Neural cell (in vitro differentiated cells): ENCODE measurements around the gene LAMA5. TPM values are rescaled to one million over a fixed set of nuclear protein-coding genes. Genes with fewer than 3 reads are reported as not detected.

ENCODE experiments used
- H2AFZ ChIP-seq: fragments of 200-600, 300-800 bp; sonication (generic), shearing (Covaris generic); 2 replicates; pipeline ENCODE4 v1.6.0; 2014; ENCODE audit warnings: low read depth, mild to moderate bottlenecking, antibody characterized with exemption, low read length, moderate library complexity
- H3F3A ChIP-seq: fragments of 200-600 bp; shearing (Covaris generic); 2 replicates; pipeline ENCODE4 v1.6.1; 2016; ENCODE audit warnings: mild to moderate bottlenecking, moderate library complexity, mixed read lengths, antibody characterized with exemption, low read length; ENCODE audit not compliant: insufficient read depth, poor library complexity, severe bottlenecking
- H3K27ac ChIP-seq: fragments of 200-600, 300-800 bp; sonication (generic), shearing (Covaris generic); 2 replicates; pipeline ENCODE4 v1.5.1; 2014; ENCODE audit warnings: mild to moderate bottlenecking, low read length, moderate library complexity
- H3K27me3 ChIP-seq: fragments of 300-800, 200-600 bp; sonication (generic), shearing (Covaris generic); 2 replicates; pipeline ENCODE4 v1.6.0; 2014; ENCODE audit warnings: mild to moderate bottlenecking, low read depth, low read length, moderate library complexity; ENCODE audit not compliant: insufficient read depth
- H3K36me3 ChIP-seq: fragments of 300-800, 200-600 bp; sonication (generic), shearing (Covaris generic); 2 replicates; pipeline ENCODE4 v1.5.1; 2014; ENCODE audit warnings: mild to moderate bottlenecking, antibody characterized with exemption, low read length, moderate library complexity; ENCODE audit not compliant: insufficient read depth
- H3K4me2 ChIP-seq: fragments of 300-800, 200-600 bp; sonication (generic), shearing (Covaris generic); 2 replicates; pipeline ENCODE4 v1.6.0; 2014; ENCODE audit warnings: mild to moderate bottlenecking, low read length
- H3K4me3 ChIP-seq: fragments of 300-800, 200-600 bp; sonication (generic), shearing (Covaris generic); 2 replicates; pipeline ENCODE4 v1.5.1; 2014; ENCODE audit warnings: mild to moderate bottlenecking, low read length, moderate library complexity
- H3K79me2 ChIP-seq: fragments of 200-600 bp; shearing (Covaris generic); replicated peaks from 2 replicates; pipeline ENCODE4 v1.6.0; 2014; ENCODE audit warnings: mild to moderate bottlenecking, low read length, moderate library complexity; ENCODE audit not compliant: insufficient read depth
- H3K9ac ChIP-seq: fragments of 300-800, 200-600 bp; sonication (generic), shearing (Covaris generic); 2 replicates; pipeline ENCODE4 v1.6.1; 2016; ENCODE audit warnings: mild to moderate bottlenecking, low read length, mixed read lengths
- H3K9me2 ChIP-seq: fragments of 200-600 bp; shearing (Covaris generic); 2 replicates; pipeline ENCODE4 v1.6.1; 2016; ENCODE audit warnings: mild to moderate bottlenecking, low read length, mixed read lengths; ENCODE audit not compliant: insufficient read depth
- H3K9me3 ChIP-seq: fragments of 200-600, 300-800 bp; sonication (generic), shearing (Covaris generic); 2 replicates; pipeline ENCODE4 v1.6.1; 2016; ENCODE audit warnings: mild to moderate bottlenecking, mixed run types, low read length, moderate library complexity, mixed read lengths
- H4K20me1 ChIP-seq: fragments of 200-600 bp; shearing (Covaris generic); 2 replicates; pipeline ENCODE4 v1.6.1; 2016; ENCODE audit warnings: mild to moderate bottlenecking, mixed run types; ENCODE audit not compliant: insufficient read depth
- EP300 ChIP-seq: fragments of 450-650 bp; conservative IDR thresholded peaks from 2 replicates; pipeline ENCODE4 v1.6.1; 2014; ENCODE audit warnings: antibody characterized with exemption, mild to moderate bottlenecking, moderate library complexity; ENCODE audit not compliant: poor library complexity, severe bottlenecking
- EZH2 ChIP-seq: fragments of 200-600, 300-800 bp; shearing (Covaris generic), sonication (generic); IDR thresholded peaks from 2 replicates; pipeline ENCODE4 v1.6.1; 2014; ENCODE audit warnings: antibody characterized with exemption, low read length, borderline replicate concordance, mild to moderate bottlenecking; ENCODE audit not compliant: insufficient read depth, poor library complexity, severe bottlenecking
- MXI1 ChIP-seq: fragments of 450-650 bp; conservative IDR thresholded peaks from 2 replicates; pipeline ENCODE4 v1.6.1; 2014; ENCODE audit warnings: antibody characterized with exemption, mild to moderate bottlenecking; ENCODE audit not compliant: poor library complexity, severe bottlenecking
- POLR2AphosphoS5 ChIP-seq: IDR thresholded peaks from 2 replicates; pipeline ENCODE4 v1.6.1; 2012
- RAD21 ChIP-seq: fragments of 450-650 bp; conservative IDR thresholded peaks from 2 replicates; pipeline ENCODE4 v1.6.1; 2014; ENCODE audit warnings: antibody characterized with exemption, mild to moderate bottlenecking, moderate library complexity
- SMC3 ChIP-seq: fragments of 450-650 bp; conservative IDR thresholded peaks from 2 replicates; pipeline ENCODE4 v1.6.1; 2014; ENCODE audit warnings: antibody characterized with exemption, mild to moderate bottlenecking, moderate library complexity; ENCODE audit not compliant: poor library complexity
- TAF1 ChIP-seq: IDR thresholded peaks from 2 replicates; pipeline ENCODE4 v1.6.1; 2012; ENCODE audit warnings: low read depth
- polyA plus RNA-seq: library from polyadenylated mRNA; depleted of rRNA; stranded (reverse); fragments of >200 nt; gene quantifications from 2 replicates; pipeline ENCODE4 v1.2.3, GENCODE V29; 2014
- TF ChIP-seq, protein P1 (sequence below): fragments of 450-650 bp; IDR thresholded peaks from 2 replicates; pipeline ENCODE4 v1.5.1; 2014; ENCODE audit warnings: antibody characterized with exemption, mild to moderate bottlenecking, moderate library complexity; ENCODE audit not compliant: poor library complexity, severe bottlenecking
- TF ChIP-seq, protein P2 (sequence below): IDR thresholded peaks from 2 replicates; pipeline ENCODE4 v1.6.1; 2012; ENCODE audit warnings: borderline replicate concordance

Gene LAMA5
- polyA plus RNA-seq, 1 donor from 2014 or later, result 27.2 TPM

DNA sequence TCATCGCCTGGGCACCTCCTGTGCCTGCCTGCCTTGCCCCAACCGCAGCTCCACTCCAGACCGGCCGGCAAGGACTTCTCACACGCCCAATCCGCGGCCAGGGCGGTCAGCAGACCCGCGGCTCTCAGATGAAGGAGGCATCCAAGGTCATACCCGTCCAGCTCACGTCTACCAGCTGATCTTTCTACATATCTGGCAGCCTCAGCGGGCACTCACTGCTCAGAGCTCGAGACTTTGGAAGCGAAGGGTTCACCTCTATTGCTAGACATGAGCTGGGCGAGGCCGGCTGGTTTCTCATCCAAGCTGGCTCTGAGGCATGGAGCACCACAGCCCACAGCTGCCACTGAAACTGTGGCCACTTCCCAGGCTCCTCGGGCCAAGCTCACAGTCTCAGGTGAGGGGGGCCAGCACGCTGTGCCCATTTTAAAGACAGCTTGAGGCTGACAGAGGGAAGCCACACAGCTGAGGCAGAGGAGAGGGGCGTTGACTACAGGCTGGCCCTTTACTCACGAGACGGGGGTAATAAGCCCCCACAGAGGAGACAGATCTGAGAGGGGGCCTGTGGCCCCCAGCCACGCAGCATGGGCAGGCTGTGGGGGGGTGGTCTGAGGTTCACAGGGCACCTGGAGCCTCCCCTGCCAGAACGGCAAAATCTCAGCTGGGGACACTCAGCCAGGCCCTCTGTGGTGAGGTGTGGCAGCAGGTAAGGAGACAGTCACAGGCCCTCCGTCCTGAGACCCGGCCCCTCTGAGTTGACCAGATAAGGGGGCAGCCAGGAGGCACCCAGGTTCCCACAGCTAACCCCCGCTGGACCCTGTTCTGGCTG is 2.0 kb downstream of the LAMA5 start:
- Histone ChIP-seq H3K9ac (no peak overlapping the region), H3K36me3 (no peaks in the 10 kb centered on the region), H4K20me1 (no peaks in the 10 kb centered on the region), H3K4me2 (no peak overlapping the region), H3K9me3 (no peaks in the 10 kb centered on the region), H3F3A (no peaks in the 10 kb centered on the region), H3K79me2 (no peaks in the 10 kb centered on the region), H3K27me3 (no peaks in the 10 kb centered on the region), H2AFZ (no peak overlapping the region), H3K4me3 (peak overlapping the region; percentile 85), H3K9me2 (no peaks in the 10 kb centered on the region), H3K27ac (no peak overlapping the region)
- TF ChIP-seq, protein P1, sequence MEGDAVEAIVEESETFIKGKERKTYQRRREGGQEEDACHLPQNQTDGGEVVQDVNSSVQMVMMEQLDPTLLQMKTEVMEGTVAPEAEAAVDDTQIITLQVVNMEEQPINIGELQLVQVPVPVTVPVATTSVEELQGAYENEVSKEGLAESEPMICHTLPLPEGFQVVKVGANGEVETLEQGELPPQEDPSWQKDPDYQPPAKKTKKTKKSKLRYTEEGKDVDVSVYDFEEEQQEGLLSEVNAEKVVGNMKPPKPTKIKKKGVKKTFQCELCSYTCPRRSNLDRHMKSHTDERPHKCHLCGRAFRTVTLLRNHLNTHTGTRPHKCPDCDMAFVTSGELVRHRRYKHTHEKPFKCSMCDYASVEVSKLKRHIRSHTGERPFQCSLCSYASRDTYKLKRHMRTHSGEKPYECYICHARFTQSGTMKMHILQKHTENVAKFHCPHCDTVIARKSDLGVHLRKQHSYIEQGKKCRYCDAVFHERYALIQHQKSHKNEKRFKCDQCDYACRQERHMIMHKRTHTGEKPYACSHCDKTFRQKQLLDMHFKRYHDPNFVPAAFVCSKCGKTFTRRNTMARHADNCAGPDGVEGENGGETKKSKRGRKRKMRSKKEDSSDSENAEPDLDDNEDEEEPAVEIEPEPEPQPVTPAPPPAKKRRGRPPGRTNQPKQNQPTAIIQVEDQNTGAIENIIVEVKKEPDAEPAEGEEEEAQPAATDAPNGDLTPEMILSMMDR, result no peak
- TF ChIP-seq, protein P2, sequence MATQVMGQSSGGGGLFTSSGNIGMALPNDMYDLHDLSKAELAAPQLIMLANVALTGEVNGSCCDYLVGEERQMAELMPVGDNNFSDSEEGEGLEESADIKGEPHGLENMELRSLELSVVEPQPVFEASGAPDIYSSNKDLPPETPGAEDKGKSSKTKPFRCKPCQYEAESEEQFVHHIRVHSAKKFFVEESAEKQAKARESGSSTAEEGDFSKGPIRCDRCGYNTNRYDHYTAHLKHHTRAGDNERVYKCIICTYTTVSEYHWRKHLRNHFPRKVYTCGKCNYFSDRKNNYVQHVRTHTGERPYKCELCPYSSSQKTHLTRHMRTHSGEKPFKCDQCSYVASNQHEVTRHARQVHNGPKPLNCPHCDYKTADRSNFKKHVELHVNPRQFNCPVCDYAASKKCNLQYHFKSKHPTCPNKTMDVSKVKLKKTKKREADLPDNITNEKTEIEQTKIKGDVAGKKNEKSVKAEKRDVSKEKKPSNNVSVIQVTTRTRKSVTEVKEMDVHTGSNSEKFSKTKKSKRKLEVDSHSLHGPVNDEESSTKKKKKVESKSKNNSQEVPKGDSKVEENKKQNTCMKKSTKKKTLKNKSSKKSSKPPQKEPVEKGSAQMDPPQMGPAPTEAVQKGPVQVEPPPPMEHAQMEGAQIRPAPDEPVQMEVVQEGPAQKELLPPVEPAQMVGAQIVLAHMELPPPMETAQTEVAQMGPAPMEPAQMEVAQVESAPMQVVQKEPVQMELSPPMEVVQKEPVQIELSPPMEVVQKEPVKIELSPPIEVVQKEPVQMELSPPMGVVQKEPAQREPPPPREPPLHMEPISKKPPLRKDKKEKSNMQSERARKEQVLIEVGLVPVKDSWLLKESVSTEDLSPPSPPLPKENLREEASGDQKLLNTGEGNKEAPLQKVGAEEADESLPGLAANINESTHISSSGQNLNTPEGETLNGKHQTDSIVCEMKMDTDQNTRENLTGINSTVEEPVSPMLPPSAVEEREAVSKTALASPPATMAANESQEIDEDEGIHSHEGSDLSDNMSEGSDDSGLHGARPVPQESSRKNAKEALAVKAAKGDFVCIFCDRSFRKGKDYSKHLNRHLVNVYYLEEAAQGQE, result no peak
- TF ChIP-seq MXI1 (no peak), SMC3 (no peak), TAF1 (no peak), POLR2AphosphoS5 (no peak), EZH2 (no peak), RAD21 (no peak), EP300 (no peak)

DNA sequence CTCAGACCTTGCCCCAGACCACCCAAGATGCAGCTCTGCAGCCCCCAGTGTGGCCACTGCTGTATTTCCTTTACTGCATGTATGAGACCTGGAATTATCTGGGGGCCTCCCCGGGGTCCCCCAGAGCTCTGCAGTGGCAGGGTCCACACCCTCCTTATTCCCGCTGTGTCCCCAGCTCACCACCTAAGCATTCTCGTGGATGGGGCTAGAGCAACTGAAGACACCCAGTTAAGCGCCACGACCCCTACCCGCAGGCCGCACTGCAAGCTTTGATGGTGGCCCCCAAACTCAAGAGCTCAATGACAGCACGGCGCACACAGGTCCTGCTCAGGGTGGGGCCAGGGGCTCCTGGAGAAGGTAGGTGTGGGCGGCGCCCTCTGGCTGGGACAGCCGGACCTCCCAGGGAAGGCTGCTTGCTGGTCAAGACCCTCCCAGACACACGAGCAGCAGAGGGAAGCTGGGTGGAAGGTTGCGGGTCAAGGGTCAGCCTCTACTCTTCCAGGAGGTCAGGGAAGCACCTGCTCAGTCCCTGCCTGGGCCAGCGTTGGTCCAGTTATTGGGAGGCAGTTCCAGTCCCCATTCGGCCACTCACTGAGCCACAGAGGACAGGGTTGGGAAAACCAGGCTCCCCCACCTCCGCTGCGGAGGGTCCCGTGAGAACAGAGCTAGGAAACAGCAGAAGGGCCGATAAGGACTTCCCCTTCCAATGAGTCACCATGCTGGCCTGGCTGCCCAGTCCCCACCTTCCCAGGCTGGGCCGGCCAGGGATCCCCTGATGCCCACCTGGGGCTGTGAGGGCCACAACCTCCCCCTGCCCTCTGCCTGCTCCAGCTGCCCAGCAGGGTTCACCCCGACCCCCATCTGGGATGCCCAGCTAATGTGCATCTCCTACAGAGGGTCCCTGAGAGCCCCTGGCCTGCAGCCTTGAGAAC is 2.9 kb downstream of the LAMA5 start:
- no peaks in the 10 kb centered on the region for H3K27me3 ChIP-seq
- H3K27ac ChIP-seq, result no peak overlapping the region
- no peaks in the 10 kb centered on the region for H4K20me1 ChIP-seq
- no peaks in the 10 kb centered on the region for H3K9me3 ChIP-seq
- no peak overlapping the region for H3K4me3 ChIP-seq
- no peak overlapping the region for H3K4me2 ChIP-seq
- no peaks in the 10 kb centered on the region for H3K36me3 ChIP-seq
- TF ChIP-seq RAD21, result no peak
- TF ChIP-seq MXI1, result no peak
- no peak for TF ChIP-seq EZH2
- no peak for TF ChIP-seq POLR2AphosphoS5
- TF ChIP-seq, protein P1, result no peak
- no peak for TF ChIP-seq EP300
- no peak for TF ChIP-seq TAF1
- no peaks in the 10 kb centered on the region for H3F3A ChIP-seq
- H2AFZ ChIP-seq, result no peak overlapping the region
- H3K79me2 ChIP-seq, result no peaks in the 10 kb centered on the region
- no peaks in the 10 kb centered on the region for H3K9me2 ChIP-seq
- no peak overlapping the region for H3K9ac ChIP-seq
